ENCODE results near the gene ATP8B3. TPM values are rescaled to one million over a fixed set of nuclear protein-coding genes. Genes with fewer than 3 reads are reported as not detected.

Gene ATP8B3
- total RNA-seq, 2 donors from 2014 or later = 2.3 to 3.4 TPM

GRCh38 chr19:1775951-1776605 lies 36.0 kb downstream of the ATP8B3 start:
- H3K4me1 ChIP-seq (ENCODE audit: control insufficient read depth, insufficient read depth, low read length) = no peaks in the 10 kb centered on the region
- Mint-ChIP-seq H3K4me3 (no peak overlapping the region), H3K27ac (no peak overlapping the region), H3K36me3 (ENCODE audit: low read depth) (no peaks in the 10 kb centered on the region), H3K4me1 (peaks cover 3% of the 10 kb centered on the region), H3K27me3 (ENCODE audit: insufficient read depth) (peaks cover 92% of the 10 kb centered on the region), H3K9me3 (peaks cover 25% of the 10 kb centered on the region)
- H3K4me3 ChIP-seq (ENCODE audit: low read length) = no peak overlapping the region
- peaks cover 5% of the 10 kb centered on the region for H3K9me3 ChIP-seq (ENCODE audit: control insufficient read depth, low read length)
- no peak for DNase-seq
- no peaks in the 10 kb centered on the region for H3K36me3 ChIP-seq (ENCODE audit: control insufficient read depth, insufficient read depth, low read length)
- 4 to 9% methylated on average over 24 to 50 of the region's 50 CpGs for WGBS, 2 experiments (ENCODE audit: insufficient coverage in 1 of 2, insufficient read length in 1 of 2)
- H3K9ac ChIP-seq (ENCODE audit: extremely low read depth, low read length, poor library complexity, severe bottlenecking) = no peak overlapping the region
- TF ChIP-seq CTCF (conservative IDR thresholded peaks at IDR 0.05) = no peak
- H3K27me3 ChIP-seq (ENCODE audit: control insufficient read depth, insufficient read depth, low read length, poor library complexity, severe bottlenecking) = peaks cover 98% of the 10 kb centered on the region
- no peak overlapping the region for H3K27ac ChIP-seq (ENCODE audit: low read depth, low read length)

GRCh38 chr19:1774989-1775772 lies 36.9 kb downstream of the ATP8B3 start:
- Histone ChIP-seq H3K36me3 (ENCODE audit: control insufficient read depth, insufficient read depth, low read length) (no peaks in the 10 kb centered on the region), H3K9me3 (ENCODE audit: control insufficient read depth, low read length) (peaks cover 14% of the 10 kb centered on the region), H3K4me1 (ENCODE audit: control insufficient read depth, insufficient read depth, low read length) (no peaks in the 10 kb centered on the region), H3K27ac (ENCODE audit: low read depth, low read length) (no peak overlapping the region), H3K4me3 (ENCODE audit: low read length) (no peak overlapping the region), H3K27me3 (ENCODE audit: control insufficient read depth, insufficient read depth, low read length, poor library complexity, severe bottlenecking) (peaks cover 98% of the 10 kb centered on the region), H3K9ac (ENCODE audit: extremely low read depth, low read length, poor library complexity, severe bottlenecking) (no peak overlapping the region)
- WGBS, 2 experiments (ENCODE audit: insufficient coverage in 1 of 2, insufficient read length in 1 of 2) = 3 to 6% methylated on average over 21 to 57 of the region's 59 CpGs
- Mint-ChIP-seq H3K4me1 (peaks cover 3% of the 10 kb centered on the region), H3K4me3 (no peak overlapping the region), H3K9me3 (peaks cover 25% of the 10 kb centered on the region), H3K36me3 (ENCODE audit: low read depth) (no peaks in the 10 kb centered on the region), H3K27ac (no peak overlapping the region), H3K27me3 (ENCODE audit: insufficient read depth) (peaks cover 92% of the 10 kb centered on the region)
- TF ChIP-seq CTCF (conservative IDR thresholded peaks at IDR 0.05) = peak; percentile 85
- peak; percentile 91 for DNase-seq

- Histone ChIP-seq H3K36me3 (ENCODE audit: control insufficient read depth, insufficient read depth, low read length) (no peaks in the 10 kb centered on the region), H3K27ac (ENCODE audit: low read depth, low read length) (no peak overlapping the region), H3K9ac (ENCODE audit: extremely low read depth, low read length, poor library complexity, severe bottlenecking) (no peak overlapping the region), H3K27me3 (ENCODE audit: control insufficient read depth, insufficient read depth, low read length, poor library complexity, severe bottlenecking) (peaks cover 98% of the 10 kb centered on the region), H3K4me1 (ENCODE audit: control insufficient read depth, insufficient read depth, low read length) (no peaks in the 10 kb centered on the region), H3K9me3 (ENCODE audit: control insufficient read depth, low read length) (peaks cover 15% of the 10 kb centered on the region), H3K4me3 (ENCODE audit: low read length) (no peak overlapping the region)
- no peak overlapping the region for H3K4me3 Mint-ChIP-seq
- no peak for TF ChIP-seq CTCF (conservative IDR thresholded peaks at IDR 0.05)
- no peaks in the 10 kb centered on the region for H3K36me3 Mint-ChIP-seq (ENCODE audit: low read depth)
- peaks cover 89% of the 10 kb centered on the region for H3K27me3 Mint-ChIP-seq (ENCODE audit: insufficient read depth)
- DNase-seq = no peak
- WGBS, 2 experiments (ENCODE audit: insufficient coverage in 1 of 2, insufficient read length in 1 of 2) = 69 to 77% methylated on average over 8 of the region's 8 CpGs
- H3K27ac Mint-ChIP-seq = no peak overlapping the region
- peaks cover 23% of the 10 kb centered on the region for H3K9me3 Mint-ChIP-seq
- H3K4me1 Mint-ChIP-seq = peaks cover 3% of the 10 kb centered on the region
Measured at GRCh38 chr19:1773184-1773583, 38.9 kb downstream of the ATP8B3 start.

Data from endodermal cell (in vitro differentiated cells).